HG03457 (cell line): ENCODE measurements around the gene SULT1C2.
A peak's percentile ranks its signal among the peaks of the same experiment; 100 is the strongest.

ENCODE experiments used
- ATAC-seq: cut with Tn5 transposase; IDR thresholded peaks from one replicate; pipeline ENCODE4 v1.9.1; 2021; ENCODE audit warnings: moderate number of reproducible peaks; ENCODE audit not compliant: unreplicated experiment

The SULT1C2 gene

DNA sequence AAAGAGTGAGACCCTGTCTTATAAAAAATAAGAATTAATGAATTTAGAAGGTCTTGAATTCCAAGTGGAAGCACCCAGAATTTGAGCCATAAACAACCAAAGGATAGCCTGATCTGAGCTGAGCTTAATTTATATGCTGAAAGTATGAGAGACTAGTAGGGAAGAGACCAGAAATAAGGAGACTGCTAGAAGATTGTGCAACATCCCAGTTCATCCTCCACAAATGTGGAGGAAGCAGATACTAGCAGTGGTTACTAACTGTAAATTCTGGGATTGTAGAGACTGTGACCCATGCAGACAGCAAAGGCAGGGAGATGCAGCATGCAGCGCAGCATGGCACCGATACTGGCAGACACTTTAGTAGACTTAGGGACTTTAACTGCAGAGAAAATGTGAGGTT lies 1.5 kb upstream of the SULT1C2 start:
- no peak for ATAC-seq

DNA sequence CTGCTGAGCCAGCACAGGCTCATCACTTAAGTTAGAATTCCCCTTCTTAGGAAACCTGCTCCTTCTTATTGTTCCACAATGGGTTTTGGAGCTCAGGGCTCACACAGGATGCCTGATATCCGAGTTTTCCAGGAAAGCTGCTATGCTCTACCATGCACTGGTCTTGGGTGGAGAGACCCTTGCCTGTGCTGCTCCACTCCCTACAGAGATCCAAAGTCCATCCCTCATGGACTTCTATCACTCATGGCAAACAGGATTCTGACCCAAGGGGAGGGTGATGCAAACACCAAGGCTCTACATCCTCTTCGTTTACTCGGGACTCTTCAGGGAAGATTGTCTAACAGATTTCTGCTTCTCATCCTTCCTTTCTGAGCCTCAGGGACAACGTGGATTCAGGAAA lies 5.2 kb downstream of the SULT1C2 start:
- no peak for ATAC-seq

DNA sequence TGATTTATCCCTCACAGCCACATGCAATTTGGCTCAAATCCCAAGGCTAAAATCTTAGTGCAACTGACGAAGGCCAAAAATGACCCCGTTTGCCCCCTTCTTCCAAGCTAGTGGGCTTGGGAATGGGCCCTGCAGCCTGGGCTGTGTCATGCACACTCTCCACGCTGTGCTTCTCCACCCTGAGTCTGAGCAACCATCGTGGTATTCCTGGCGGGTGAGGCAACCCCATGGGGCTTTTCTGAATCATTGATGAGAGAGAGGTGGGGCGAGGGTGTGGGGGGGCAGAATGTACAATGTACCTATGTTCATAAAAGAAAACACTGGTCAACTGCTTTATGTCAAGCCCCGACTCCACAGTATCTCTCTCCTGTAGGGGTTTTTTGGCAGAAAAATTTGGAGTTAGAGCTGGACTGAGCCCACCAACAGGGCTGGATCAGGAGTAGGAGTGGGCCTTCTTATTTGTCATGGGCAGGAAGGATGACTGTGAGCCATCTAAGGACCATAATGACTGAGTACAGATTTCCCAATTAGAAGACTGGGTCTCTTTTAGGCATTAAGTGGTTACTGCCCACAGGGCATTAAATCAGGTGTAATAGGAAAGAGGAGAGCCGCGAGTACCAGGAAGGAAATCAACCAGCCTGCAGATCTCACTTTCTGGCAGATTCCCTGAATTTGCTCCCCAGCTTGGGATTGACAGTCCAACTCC lies 8.9 kb downstream of the SULT1C2 start:
- no peak for ATAC-seq

DNA sequence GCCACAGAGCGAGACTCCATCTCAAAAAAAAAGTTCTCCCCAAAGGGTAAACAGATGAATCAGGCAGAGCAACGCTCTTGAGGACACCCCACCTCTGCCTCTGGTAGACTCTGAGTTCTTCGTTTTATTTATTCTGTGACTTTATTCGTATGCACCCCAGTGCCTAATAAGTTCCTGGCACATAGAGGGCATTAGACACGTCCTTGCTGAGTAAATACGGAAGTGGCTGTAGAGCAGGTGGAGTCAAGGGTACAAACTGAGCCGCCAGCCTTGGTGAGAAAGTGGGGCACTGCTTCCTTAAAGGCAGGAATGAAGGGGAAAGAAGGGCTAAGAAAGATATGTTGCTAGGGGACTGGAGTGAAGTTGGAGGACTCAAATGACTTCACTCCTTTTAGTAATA lies 12.9 kb downstream of the SULT1C2 start:
- no peak for ATAC-seq

DNA sequence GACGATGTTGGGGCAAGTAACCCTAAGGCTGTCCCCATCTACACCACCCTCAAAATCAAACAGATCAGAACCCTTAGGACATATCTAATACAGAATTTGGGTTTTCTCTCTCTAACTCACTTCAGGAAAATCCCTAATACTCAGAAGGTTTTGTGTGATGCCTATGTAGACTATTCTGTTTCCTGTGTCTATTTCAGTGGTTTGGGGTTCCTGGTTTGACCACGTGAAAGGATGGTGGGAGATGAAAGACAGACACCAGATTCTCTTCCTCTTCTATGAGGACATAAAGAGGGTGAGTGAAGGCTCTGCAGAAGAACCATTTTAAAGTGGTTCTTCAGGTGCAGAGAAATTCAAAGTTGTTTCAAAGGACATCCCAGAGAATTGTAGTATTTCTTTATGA lies 16.3 kb downstream of the SULT1C2 start:
- peak; percentile 48 for ATAC-seq

DNA sequence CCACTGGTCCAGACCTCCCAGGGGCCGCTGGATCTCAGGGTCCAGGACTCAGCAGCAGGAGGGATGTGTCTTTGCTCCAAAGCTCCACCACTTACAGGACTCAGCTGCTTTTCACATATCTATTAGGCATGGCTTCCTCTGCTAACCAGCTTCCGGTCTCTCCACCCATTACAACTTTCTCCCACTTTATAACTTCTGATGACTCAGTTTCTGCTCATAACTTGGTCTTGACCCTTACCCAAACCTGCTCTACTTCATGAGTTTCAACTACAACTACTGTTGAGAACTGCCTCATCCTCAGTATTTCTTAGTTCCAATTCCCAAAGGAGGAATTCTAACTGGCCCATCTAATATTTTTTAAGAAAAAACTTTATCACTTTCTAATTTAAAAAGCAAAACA lies 17.2 kb downstream of the SULT1C2 start:
- no peak for ATAC-seq

DNA sequence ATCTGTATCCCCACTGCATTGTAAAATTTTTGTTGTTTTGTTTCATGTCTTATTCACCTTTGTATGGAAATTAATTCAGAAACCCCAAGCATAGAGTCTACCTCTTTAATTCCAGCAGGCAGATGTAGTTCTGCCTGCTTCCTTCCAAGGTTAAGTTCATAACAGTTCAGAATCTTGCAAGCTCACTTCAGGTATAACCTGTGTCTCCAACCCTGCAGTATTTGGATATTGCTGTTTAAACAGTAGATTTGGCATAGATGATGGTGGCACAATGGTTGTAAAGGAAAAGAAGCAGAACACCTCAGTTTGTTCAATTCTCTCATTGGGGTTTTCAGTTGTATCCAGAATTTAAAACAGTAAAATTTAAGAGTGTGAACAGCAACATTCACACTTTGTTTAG lies 21.2 kb downstream of the SULT1C2 start:
- ATAC-seq, result no peak

DNA sequence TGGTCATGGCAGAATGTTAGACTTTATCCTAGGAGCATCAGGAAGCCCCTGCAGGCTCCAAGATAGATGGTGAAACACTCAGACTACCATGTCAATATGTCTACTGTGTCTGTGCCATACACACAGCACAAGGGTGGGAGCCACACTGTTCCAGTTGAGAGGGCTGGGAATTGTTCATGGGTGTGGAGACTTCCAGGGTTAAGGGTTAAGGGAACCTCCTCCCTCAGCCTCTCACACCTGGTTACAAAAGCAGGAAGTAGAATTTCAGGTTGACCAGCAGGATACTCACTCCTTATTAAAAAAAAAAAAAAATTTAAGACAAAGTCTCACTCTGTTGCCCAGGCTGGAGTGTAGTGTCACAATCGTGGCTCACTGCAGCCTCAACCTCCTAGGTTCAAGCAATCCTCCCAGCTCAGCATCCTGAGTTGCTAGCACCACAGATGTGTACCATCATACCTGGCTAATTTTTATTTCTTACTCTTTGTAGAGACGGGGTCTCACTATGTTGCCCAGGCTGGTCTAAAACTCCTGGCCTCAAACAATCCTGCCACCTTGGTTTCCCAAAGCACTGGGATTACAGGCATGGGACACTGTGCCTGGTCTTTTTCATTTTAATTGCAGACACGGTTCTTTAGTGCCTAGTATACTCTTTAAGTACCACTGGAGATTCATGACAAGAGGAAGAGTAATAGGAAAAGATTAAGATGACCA lies 26.0 kb downstream of the SULT1C2 start:
- no peak for ATAC-seq

DNA sequence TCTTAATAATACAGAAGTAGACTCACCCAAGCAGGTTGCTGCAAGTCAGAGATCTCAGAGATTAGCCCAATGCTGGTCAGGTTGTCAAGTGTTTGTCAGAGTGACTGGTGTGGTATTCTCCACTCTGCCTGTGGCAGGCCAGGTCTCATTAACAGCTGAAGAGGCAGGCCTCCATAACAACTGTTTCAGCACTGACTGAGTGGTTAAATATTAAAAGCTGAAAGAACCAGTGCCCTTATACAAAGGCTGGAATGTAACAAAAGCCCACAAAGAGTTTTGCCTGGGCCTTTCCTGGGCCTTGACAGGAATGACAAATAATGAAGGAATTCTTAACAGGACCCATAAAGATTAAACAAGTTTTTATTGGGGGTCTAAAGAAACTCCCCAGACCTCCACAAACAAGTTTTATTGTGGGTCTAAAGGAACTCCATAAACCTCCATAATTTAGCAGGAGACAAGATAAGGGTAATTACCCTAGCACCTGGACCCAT lies 26.8 kb downstream of the SULT1C2 start:
- ATAC-seq, result no peak

DNA sequence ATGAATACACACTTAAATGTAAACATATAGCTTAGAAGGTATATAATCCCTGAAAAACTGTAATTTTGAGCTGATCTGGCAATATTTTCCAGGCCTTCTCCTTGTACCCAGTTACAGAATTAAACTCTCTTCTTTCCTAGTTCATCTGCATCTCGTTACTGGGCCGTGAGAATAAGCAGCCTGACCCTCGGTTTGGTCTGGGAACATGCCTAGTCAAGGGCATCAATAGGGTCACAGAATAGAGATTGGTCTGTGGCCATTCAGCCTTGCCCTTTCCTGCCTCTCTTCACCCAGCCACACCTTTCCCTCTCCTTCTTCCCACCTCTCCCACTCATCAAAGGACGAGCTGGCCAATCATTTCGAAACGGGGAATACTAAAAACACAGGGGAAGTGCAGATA lies 27.3 kb downstream of the SULT1C2 start:
- no peak for ATAC-seq

DNA sequence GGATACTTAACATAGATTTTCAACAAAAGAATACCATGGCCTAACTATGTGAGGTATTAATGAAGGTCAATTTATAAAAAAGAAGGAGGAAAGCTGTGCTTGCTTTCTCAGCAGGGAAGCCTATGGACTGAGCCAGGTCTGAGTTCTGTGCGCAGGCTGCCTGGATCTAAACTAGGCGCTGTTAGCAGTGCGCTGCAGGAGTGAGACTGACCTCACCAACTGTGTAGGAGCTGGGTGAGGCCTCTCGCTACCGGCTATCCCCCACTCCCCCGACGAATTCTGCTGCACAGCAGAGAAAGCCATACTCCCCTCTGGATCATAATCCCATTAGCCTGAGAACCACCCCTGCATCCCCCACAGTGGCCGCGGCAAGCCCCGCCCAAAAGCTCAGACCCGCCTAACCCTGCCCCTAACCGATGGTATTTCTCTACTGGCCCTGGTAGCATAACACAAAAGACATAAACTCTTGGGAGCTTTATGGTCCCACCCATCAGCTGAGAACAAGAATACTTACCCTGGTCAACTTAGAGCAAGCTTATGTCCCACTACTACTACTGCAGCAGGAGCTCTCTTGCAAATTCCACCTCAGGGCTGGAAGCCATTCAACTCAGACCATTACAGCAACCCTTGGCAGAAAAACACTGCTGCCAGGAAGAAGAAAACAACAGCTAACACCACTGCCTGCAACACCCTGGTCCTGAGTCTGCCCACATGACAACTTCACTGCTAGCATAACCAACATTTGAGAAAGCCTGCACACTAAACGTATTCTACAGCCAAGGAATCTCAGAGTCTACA lies 28.0 kb downstream of the SULT1C2 start:
- no peak for ATAC-seq

DNA sequence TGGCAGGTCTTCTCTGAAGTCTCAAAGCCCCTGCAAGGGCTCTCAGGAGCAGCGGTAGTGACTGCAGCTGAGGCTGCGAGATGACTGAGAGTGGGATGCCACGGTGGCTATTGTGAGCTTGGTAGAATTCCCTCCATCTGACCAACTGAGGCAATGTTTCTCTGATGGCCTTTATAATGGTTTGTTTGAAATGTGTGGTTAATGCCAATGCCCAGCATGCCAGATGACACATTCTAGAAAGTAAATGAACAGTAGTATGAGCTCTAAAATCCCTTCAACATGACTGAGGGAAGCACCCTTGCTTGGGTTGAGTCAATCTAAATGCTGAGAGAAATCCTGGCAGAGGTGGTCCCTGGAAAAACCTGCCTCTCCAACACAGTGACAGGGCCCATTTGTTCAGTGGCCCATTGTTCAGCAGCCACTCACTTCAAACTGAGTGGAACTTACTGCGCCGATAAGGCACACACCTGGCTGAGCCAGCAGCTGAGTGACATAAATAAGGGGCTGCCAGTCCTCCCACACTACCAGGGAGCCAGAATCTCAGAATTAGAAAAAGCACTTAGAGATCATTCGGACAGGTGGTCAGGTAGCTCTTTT lies 31.7 kb downstream of the SULT1C2 start:
- no peak for ATAC-seq

DNA sequence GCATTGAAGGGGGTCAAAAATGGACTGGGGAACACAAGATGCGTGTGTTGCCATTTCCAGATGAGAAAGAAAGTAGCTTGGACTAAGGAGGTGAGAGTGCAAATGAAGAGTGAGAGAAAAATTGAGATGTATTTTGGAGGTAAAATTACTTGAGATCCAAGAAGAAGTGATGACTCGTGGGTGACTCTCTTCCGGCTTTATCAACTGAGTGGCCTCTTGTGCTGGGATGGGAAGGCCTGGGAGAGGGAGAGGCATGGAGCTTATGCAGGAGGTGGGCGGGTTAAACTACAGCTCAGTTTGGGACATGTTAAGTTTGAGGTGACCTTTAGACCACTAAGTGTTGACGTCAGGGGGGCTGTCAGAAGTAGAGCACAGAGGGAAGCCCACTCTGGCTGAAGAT lies 34.9 kb downstream of the SULT1C2 start:
- no peak for ATAC-seq

DNA sequence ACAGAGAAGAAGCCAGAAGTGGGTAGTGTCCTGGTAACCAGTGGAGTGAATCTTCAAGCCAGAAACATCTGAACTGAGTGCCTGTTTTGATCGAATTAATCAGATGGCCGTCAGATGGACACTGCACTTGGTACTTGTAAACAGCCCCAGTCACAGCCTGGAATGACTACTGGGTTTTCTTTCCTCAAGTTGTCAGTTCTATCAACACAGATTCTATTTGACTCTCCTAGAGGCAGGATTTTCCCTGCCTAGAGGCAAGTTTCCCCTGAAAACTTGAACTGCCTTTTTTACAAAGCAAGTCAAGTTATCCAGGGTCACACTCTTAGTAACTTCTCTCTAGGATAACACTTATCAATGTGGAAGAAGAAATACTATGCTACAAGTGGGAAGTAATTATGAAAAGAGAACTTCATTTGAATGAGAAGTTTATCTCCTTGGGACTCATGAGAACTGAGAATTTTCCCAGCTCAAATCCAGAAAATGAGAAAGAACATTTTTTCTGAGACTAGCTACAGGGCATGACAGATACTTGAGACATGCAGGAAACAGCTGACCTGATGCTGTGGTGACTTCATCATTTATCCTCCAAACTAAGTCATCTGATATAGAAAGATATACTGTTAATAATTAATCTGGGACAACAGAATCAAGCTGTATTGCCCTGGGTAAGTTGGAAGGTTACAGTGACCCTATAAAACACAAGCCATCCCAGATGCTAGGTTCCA lies 36.0 kb downstream of the SULT1C2 start:
- ATAC-seq, result no peak

DNA sequence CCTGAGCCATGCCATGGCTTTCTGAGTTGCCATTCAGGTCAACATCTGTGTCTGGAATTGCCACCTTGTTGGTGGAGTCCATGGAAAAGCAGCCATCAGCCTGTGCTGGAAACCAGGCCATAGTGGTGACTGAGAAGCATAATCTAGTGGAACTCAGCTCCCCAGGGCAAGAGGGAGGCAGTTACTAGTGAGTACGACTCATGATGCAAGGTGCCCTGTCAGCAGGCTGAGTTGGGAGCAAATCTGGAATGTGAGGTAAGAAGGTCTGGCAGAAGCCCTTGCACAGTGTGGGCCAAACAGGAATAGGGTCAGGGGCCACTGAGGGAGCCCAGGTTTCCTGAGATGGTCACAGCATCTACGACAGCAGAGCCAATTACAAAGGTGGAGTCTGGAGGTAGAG lies 37.1 kb downstream of the SULT1C2 start:
- ATAC-seq, result no peak

DNA sequence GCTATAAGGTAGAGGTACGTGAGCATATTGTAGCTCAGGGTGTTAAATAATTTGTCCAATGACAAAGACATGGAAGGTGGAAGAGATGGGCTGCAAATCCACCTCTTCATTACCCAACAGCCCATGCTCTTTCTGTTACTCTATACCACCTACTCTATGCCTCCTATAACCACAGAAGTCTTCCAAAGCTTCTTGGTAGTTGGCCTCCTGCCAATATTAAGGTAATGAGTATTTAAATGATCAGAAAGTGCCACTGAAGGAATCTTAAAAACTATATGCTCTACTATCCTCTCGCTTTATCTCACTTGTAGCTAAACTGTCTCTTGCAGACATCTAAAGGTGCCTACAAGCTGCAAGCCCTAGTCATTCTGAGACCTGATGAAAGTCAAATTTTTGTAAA lies 41.1 kb downstream of the SULT1C2 start:
- no peak for ATAC-seq

DNA sequence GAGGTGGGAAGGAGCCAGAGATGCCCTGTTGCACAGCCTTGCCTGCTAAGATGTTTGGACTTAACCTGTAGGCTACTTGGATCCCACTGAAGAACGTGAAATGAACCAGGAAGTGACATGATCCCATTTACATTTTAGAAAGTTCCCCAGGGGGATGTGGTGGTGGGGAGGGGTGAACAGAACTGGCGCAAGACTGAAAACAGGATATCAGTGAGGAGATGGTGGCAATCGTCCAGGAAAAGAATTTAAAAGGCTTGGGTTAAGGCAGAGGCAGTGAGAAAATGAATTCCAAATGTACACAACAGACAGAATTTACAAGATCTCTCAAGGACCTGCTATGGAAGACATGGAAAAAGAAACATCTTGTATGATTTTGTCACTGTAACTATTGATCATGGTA lies 42.3 kb downstream of the SULT1C2 start:
- no peak for ATAC-seq

DNA sequence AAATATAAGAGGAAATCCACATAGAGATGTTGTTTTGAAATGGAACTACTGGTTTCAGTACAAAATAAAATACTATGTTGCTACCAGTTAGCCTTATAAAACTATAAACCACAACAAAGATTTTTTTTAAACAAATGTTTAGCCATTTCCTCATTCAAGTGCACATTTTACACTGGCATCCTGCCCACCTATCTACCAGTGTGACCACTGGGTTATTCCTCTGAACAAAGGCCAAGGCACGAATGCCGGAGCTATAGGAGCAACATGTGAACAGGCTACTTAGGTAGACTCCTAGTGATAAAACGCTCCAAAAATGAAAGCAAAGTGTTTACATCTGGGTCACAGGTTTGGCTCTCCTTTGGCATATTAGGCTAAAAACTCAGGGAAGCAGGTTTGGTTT lies 57.3 kb downstream of the SULT1C2 start:
- ATAC-seq, result no peak

DNA sequence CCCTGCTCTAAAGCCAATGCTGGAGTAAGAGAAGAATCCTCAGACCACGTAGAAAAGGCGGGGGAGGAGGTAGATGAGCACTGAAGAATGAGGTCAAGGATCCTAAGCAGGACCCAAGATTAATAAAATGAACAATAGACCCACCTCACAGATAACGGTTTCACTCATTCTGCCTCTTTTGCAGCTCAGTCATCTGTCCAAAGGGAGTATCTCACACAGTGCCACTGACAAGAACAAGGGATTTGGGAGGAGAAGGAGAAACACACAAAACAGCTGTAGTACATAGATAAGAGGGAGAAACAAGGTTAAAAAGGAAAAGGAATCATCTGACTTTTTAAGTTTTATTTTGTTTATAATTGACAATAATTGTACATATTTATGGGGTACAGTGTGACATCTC lies 58.1 kb downstream of the SULT1C2 start:
- no peak for ATAC-seq

DNA sequence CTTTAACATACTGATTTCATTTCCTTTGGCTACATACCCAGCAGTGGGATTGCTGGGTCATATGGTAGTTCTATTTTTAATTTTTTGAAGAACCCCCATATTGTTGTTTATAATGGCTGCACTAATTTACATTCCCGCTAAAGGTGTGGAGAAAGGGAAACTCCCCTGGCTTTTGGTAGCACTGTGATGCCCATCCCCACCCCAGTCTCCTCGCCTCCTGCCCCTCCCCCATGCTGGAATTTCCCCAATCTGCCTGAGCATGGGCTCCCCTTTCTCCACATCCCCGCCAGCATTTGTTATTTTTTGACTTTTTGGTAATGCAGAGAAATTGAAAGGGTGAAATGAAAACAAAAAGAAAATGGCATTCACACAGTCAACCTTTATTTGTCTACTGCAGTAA lies 59.1 kb downstream of the SULT1C2 start:
- ATAC-seq, result no peak
